GM10266 (cell line): Measurements from ENCODE around the gene VIPR1.
A peak's percentile ranks its signal among the peaks of the same experiment; 100 is the strongest.
"Not testable (repeated sequence)": the region's sequence is repeated elsewhere in the genome, so short reads cannot be mapped to it uniquely, and the experiment has no call there.

Experiments used
- DNase-seq: peaks from one replicate; pipeline ENCODE4 v3.0.0; 2012; ENCODE audit errors: extremely low spot score
- TF ChIP-seq, protein P1 (sequence below): IDR thresholded peaks from 2 replicates; pipeline ENCODE4 v1.5.1; 2012; ENCODE audit warnings: mild to moderate bottlenecking, low read depth; ENCODE audit not compliant: control insufficient read depth, insufficient read depth; ENCODE audit errors: missing control alignments

VIPR1 gene

DNA sequence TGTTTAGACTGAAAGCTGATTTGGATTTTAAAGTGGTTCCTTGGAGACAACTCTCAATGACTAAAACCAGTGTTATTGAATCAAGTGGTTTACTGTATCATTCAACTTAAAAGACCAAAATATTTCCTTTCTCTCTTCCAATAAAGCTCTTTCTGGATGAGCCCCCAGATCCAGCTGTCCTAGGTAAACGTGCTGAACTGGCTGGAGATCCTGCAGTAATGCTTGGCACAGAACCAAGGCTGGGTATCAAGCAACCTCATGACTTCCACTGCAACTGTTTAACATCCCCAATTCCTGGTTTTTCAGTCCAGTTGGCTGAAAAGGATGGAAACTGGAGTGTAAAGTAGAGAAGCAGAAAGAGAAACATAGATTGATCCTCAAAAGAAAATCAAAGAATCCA is 50.4 kb downstream of the VIPR1 start:
- DNase-seq: no peak
- TF ChIP-seq, protein P1, sequence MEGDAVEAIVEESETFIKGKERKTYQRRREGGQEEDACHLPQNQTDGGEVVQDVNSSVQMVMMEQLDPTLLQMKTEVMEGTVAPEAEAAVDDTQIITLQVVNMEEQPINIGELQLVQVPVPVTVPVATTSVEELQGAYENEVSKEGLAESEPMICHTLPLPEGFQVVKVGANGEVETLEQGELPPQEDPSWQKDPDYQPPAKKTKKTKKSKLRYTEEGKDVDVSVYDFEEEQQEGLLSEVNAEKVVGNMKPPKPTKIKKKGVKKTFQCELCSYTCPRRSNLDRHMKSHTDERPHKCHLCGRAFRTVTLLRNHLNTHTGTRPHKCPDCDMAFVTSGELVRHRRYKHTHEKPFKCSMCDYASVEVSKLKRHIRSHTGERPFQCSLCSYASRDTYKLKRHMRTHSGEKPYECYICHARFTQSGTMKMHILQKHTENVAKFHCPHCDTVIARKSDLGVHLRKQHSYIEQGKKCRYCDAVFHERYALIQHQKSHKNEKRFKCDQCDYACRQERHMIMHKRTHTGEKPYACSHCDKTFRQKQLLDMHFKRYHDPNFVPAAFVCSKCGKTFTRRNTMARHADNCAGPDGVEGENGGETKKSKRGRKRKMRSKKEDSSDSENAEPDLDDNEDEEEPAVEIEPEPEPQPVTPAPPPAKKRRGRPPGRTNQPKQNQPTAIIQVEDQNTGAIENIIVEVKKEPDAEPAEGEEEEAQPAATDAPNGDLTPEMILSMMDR: no peak

DNA sequence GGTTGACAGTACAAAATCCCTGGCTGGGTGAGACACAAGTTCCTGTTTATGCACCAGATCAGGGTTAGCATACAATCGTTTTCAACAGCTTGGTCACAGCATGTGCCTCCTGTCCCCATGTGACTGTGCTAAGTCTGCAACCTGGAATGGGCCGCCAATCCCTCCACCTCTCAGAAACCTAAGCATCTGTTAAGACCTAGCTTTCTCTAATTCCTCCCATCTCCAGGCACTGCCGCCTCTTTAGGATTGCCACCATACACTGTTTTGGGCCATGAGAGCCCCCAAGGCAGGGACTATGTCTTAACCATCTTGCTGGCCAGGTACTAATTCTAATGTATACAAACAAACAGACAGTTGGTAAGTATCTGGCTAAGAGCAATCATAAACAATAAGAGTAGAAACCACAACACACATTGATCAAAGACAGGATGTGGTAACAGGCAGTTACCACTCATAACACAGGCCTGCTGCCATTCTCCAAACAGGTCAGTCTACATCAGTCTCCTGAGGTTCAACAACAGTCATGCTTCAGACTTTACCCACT is 53.7 kb downstream of the VIPR1 start:
- TF ChIP-seq, protein P1: no peak
- no peak for DNase-seq

DNA sequence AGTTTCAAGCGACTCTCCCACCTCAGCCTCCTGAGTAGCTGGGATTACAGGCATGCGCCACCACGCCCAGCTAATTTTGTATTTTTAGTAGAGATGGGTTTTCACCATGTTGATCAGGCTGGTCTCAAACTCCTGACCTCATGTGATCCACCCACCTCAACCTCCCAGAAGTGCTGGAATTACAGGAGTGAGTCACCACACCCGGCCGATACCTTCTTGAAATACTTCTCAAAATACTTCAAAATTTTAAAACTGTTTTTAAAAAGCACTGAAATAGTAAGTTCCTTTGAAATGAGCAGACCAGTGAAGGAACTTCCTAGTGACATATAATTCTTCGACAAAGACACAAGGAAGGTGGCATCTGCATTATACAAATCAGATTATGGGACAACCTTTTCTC is 54.4 kb downstream of the VIPR1 start:
- DNase-seq: not testable (repeated sequence)

DNA sequence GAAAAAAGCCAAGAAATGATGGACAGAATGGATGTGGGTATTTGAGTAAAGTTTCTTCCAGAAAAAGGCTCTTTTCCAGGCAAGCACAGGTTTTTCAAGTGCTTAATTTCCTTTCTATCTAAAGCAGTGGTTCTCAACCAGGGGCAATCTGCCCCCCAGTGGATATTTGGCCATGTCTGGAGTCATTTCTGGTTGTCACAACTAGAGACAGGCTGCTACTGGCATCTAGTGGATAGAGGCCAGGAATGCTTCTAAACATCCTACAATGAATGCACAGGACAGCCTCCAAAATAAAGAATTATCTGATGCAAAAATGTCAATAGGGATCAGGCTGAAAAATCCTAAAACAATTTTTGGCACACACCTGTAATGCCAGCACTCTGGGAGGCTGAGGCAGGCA is 55.4 kb downstream of the VIPR1 start:
- DNase-seq: no peak
- TF ChIP-seq, protein P1: no peak

DNA sequence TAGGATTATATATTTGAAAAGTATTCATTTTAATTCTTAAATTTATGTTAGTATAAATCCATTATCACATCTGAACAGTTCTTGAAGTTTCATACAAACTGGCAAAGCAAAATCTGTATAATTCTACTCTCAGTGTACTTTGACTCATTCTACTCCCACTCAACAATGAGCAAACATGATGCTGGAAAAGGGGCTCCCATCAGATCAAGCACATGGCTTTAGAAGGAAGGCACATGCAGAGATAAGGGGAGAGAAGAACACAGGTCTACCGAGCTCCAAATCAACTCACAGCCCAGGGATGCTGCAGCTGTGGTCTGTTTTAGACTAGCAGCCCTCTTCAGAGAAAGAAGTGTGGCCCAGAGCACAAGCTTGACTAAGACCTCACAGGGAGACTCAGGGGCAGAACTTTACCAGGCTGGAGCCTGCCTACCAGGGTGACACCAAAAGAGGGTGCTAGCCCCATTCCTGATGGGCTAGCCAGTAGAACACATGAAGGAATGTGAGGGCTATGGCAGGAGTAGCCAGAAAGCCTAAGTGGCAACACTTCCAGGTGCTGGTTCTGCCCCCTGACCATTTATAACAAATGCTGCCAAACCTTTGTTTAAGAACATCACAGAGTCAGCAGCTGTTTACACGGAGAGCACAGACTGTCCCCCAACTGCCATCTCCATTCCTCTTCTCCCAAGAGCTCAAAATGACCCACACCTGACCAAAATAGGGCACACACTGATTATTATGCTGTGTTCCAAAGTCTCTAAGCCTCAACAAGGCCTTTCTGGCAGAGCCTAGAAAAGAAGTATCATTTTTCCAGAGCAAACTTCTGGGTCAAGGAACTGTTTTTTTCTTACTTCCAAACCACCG is 59.8 kb downstream of the VIPR1 start:
- DNase-seq: no peak
- TF ChIP-seq, protein P1: no peak

DNA sequence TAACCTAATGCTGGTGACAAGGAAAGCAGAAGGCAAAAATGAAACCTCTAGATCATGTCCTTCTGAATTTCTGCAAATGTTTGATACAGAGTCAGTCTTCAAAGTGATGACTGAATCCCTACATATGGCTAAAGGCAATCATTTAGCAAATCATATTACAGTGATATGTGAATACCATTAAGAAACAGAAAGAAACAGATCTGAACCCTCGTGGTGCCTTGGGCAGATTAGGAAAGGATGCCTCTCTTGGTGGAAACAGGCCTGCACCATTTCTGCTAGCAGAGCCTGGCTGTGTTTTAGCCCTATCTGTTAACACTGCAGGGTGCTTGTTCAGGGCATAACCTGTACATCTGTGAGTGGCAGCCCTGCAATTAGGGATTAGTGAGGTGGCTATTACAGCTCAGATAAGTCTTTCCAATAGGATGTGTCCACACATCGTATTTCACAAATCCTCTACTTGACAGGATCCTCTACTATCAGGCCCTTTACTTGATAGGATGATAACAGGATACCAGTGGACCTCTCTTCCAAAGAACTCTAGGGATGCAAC is 67.2 kb downstream of the VIPR1 start:
- TF ChIP-seq, protein P1: no peak
- DNase-seq: no peak

DNA sequence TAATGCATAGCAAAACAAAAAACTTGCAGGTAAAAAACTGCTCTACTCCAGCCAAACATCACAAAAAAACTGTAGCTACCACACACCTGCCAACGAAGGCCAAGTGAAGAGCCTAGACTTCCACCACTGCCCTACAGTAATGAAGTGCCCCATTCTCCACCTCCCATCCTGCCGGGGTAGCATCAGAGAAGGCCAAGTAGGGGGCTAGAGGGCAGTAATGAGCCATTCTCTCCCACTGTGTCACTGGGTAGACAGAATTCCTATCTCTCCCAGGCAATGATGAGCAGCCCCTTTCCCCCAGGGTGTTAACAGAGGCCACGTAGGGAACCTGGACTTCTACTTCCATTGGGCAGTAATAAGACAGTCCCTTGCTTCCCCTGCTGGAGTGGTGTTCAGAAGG is 69.8 kb downstream of the VIPR1 start:
- TF ChIP-seq, protein P1: peak; percentile 60
- peak; percentile 48 for DNase-seq
